22Rv1 (cell line): ENCODE measurements around the gene ZNF488.

ENCODE experiments used
- H3K27ac ChIP-seq: fragments of 450-650 bp; 2 replicates; pipeline ENCODE4 v1.5.1; 2017
- CTCF ChIP-seq: fragments of 450-650 bp; IDR thresholded peaks from 2 replicates; pipeline ENCODE4 v1.5.1; 2017; ENCODE audit warnings: mild to moderate bottlenecking
- ZFX ChIP-seq: fragments of 450-650 bp; IDR thresholded peaks from 2 replicates; pipeline ENCODE4 v1.6.1; 2017; ENCODE audit warnings: antibody characterized with exemption, borderline replicate concordance

Gene ZNF488

GRCh38 chr10:47362199-47362598 is 21.9 kb downstream of the ZNF488 start:
- TF ChIP-seq ZFX (no peak), CTCF (no peak)
- H3K27ac ChIP-seq: no peak overlapping the region

- no peak overlapping the region for H3K27ac ChIP-seq
- no peak for TF ChIP-seq ZFX
- TF ChIP-seq CTCF: peak; percentile 89
These were observed 22.8 kb downstream of the ZNF488 start for GRCh38 chr10:47361293-47361692.

GRCh38 chr10:47360419-47361040 is 23.6 kb downstream of the ZNF488 start:
- TF ChIP-seq ZFX: no peak
- TF ChIP-seq CTCF: no peak
- no peak overlapping the region for H3K27ac ChIP-seq

GRCh38 chr10:47359626-47360418 is 24.3 kb downstream of the ZNF488 start:
- TF ChIP-seq ZFX: no peak
- no peak for TF ChIP-seq CTCF
- H3K27ac ChIP-seq: no peak overlapping the region

- no peak overlapping the region for H3K27ac ChIP-seq
- TF ChIP-seq ZFX (no peak), CTCF (no peak)
These were observed 25.0 kb downstream of the ZNF488 start for GRCh38 chr10:47359101-47359500.

GRCh38 chr10:47358457-47358856 is 25.6 kb downstream of the ZNF488 start:
- TF ChIP-seq CTCF (no peak), ZFX (no peak)
- H3K27ac ChIP-seq: no peak overlapping the region

- H3K27ac ChIP-seq: no peak overlapping the region
- TF ChIP-seq ZFX: no peak
- TF ChIP-seq CTCF: no peak
These were observed 26.2 kb downstream of the ZNF488 start for GRCh38 chr10:47357911-47358310.
